Right atrium auricular region (tissue), 2 donors: ENCODE data around the gene WDR62. TPM values are rescaled to one million over a fixed set of nuclear protein-coding genes. Genes with fewer than 3 reads are reported as not detected.

ENCODE experiments used
- DNase-seq: peaks from one replicate; pipeline ENCODE4 v3.0.0-alpha.2; 2019; ENCODE audit warnings: low spot score
- H3K27ac ChIP-seq, 2 donors: fragments of 200-600 bp; sonication (generic); 1 replicate in 1 of 2; 2 replicates in 1 of 2; pipeline ENCODE4 v1.5.1; 2016 to 2019
- H3K27me3 ChIP-seq, 2 donors: fragments of 200-600 bp; sonication (generic); one replicate each; pipeline versions ENCODE4 v1.5.1 to v1.6.0; 2017 to 2019
- H3K36me3 ChIP-seq: fragments of 200-600 bp; sonication (generic); one replicate; pipeline ENCODE4 v1.5.1; 2016
- H3K4me1 ChIP-seq, 2 donors: fragments of 200-600 bp; sonication (generic); one replicate each; pipeline versions ENCODE4 v1.5.1 to v1.6.0; 2017 to 2019
- H3K4me3 ChIP-seq, 2 donors: fragments of 200-600 bp; sonication (generic); 1 replicate in 1 of 2; 2 replicates in 1 of 2; pipeline ENCODE4 v1.5.1; 2017 to 2019; ENCODE audit warnings: mild to moderate bottlenecking in 1 of 2, moderate library complexity in 1 of 2
- H3K9me3 ChIP-seq, 2 donors: fragments of 200-600 bp; sonication (generic); one replicate each; pipeline ENCODE4 v1.5.1; 2019
- CTCF ChIP-seq, 2 donors: fragments of 200-600 bp; sonication (generic); IDR thresholded peaks; one replicate each; pipeline ENCODE4 v1.5.1; 2019; ENCODE audit warnings: antibody characterized with exemption in 2 of 2
- total RNA-seq, 2 donors: library from RNA; depleted of rRNA; stranded (reverse); fragments of >200 nt; gene quantifications; one replicate each; pipeline ENCODE4 v1.1.0, GENCODE V29; 2016

Gene WDR62
- total RNA-seq, 2 donors from 2014 or later, result 0.75 to 10.6 TPM

DNA sequence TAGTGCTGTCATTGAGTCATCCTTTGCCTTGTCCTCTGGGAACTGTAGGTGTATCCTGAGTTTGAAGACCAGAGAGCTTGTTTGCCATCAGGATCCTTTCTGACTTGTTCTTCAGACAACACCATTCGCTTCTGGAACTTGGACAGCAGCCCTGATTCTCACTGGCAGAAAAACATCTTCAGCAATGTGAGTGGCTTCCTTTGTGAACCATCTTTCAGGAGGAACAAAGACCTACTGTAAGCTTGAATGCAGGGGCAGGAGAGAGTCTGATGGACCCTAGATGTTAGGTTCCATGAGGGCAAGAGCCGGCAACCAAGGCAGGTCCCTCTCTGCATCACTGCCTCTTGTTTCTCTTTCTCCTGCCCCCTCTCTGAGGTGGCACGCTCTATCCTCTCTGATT lies 26.7 kb downstream of the WDR62 start:
- peaks cover 0 to 8% of the 10 kb centered on the region in 2 donors for H3K4me1 ChIP-seq
- H3K27ac ChIP-seq, result no peak overlapping the region
- H3K27me3 ChIP-seq, result no peaks in the 10 kb centered on the region
- H3K9me3 ChIP-seq, result no peaks in the 10 kb centered on the region
- no peak for TF ChIP-seq CTCF (IDR thresholded peaks at IDR 0.05)
- no peak for DNase-seq
- no peak overlapping the region for H3K4me3 ChIP-seq
- no peaks in the 10 kb centered on the region for H3K36me3 ChIP-seq

- no peaks in the 10 kb centered on the region for H3K36me3 ChIP-seq
Measured at GRCh38 chr19:36081894-36082293, 27.2 kb downstream of the WDR62 start.

GRCh38 chr19:36082916-36083315 lies 28.2 kb downstream of the WDR62 start:
- DNase-seq, result no peak
- Histone ChIP-seq H3K4me1 (peaks cover 0 to 8% of the 10 kb centered on the region in 2 donors), H3K27ac (no peak overlapping the region), H3K27me3 (no peaks in the 10 kb centered on the region), H3K36me3 (no peaks in the 10 kb centered on the region), H3K9me3 (no peaks in the 10 kb centered on the region), H3K4me3 (no peak overlapping the region)
- TF ChIP-seq CTCF (IDR thresholded peaks at IDR 0.05), result no peak

More at GRCh38 chr19:36081894-36082293, 27.2 kb downstream of the WDR62 start:
- no peaks in the 10 kb centered on the region for H3K9me3 ChIP-seq
- H3K27ac ChIP-seq, result no peak overlapping the region
- no peak for TF ChIP-seq CTCF (IDR thresholded peaks at IDR 0.05)
- H3K4me3 ChIP-seq, result no peak overlapping the region
- H3K27me3 ChIP-seq, result no peaks in the 10 kb centered on the region
- no peak for DNase-seq
- peaks cover 0 to 8% of the 10 kb centered on the region in 2 donors for H3K4me1 ChIP-seq

DNA sequence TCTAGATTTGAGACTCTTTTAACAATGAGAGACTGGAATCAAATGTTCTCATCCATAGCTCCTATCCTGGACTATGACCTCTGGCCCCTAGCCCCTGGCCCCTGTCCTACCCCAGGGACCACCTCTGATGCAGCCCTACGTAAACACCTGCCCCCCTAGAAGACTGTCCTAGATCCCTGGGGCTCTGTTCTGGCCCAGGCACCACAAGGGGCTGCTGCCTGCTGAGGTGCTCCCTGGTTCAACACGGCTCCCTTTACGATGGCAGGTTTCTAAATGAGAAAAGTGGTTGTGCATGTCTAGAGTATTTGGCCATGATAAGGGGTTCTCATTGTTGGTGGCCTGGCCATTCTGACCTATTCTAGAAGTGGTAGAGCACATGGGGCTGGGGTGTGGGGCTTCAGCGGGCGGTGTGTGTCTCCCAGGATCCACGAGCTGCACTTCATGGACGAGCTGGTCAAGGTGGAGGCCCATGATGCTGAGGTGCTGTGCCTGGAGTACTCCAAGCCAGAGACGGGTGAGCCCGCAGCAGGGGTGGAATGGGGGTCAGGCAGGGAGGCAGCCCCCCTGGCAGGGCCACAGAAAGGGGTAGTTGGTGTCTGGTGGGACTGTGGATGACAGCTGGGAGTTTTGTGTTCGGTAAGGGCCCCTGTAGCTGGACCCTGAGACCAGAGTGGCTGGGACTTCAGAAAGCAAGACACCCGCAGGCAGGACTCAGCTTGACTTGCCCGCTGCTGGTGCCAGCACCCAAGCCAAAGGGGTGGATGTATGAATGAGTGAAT lies 29.7 kb downstream of the WDR62 start:
- Histone ChIP-seq H3K27me3 (no peaks in the 10 kb centered on the region), H3K4me3 (no peak overlapping the region), H3K36me3 (no peaks in the 10 kb centered on the region), H3K9me3 (no peaks in the 10 kb centered on the region), H3K27ac (no peak overlapping the region), H3K4me1 (peaks cover 0 to 8% of the 10 kb centered on the region in 2 donors)
- no peak for TF ChIP-seq CTCF (IDR thresholded peaks at IDR 0.05)
- no peak for DNase-seq

GRCh38 chr19:36086326-36086725 lies 31.6 kb downstream of the WDR62 start:
- H3K27ac ChIP-seq, result no peak overlapping the region
- no peak for DNase-seq
- no peaks in the 10 kb centered on the region for H3K9me3 ChIP-seq
- no peak for TF ChIP-seq CTCF (IDR thresholded peaks at IDR 0.05)
- H3K4me1 ChIP-seq, result peaks cover 0 to 6% of the 10 kb centered on the region in 2 donors
- no peaks in the 10 kb centered on the region for H3K36me3 ChIP-seq
- H3K4me3 ChIP-seq, result no peak overlapping the region
- H3K27me3 ChIP-seq, result no peaks in the 10 kb centered on the region

- no peak for DNase-seq
- no peak for TF ChIP-seq CTCF (IDR thresholded peaks at IDR 0.05)
- Histone ChIP-seq H3K9me3 (no peaks in the 10 kb centered on the region), H3K4me1 (peaks cover 0 to 9% of the 10 kb centered on the region in 2 donors), H3K27ac (no peak overlapping the region), H3K36me3 (no peaks in the 10 kb centered on the region), H3K4me3 (no peak overlapping the region), H3K27me3 (no peaks in the 10 kb centered on the region)
Measured at GRCh38 chr19:36089847-36090246, 35.1 kb downstream of the WDR62 start.
